ENCODE data around the gene MS4A10.
"Not testable (repeated sequence)": the region's sequence is repeated elsewhere in the genome, so short reads cannot be mapped to it uniquely, and the experiment has no call there.

Gene MS4A10

GRCh38 chr11:60788401-60789125 is 3.4 kb downstream of the MS4A10 start:
- DNase-seq, result no peak

GRCh38 chr11:60790726-60791125 is 5.6 kb downstream of the MS4A10 start:
- no peak for DNase-seq

GRCh38 chr11:60791153-60791933 is 6.2 kb downstream of the MS4A10 start:
- DNase-seq, result no peak

- no peak for DNase-seq
These were observed 7.4 kb downstream of the MS4A10 start for GRCh38 chr11:60792521-60792920.

- no peak for DNase-seq
These were observed 10.2 kb downstream of the MS4A10 start for GRCh38 chr11:60795291-60795690.

GRCh38 chr11:60797846-60798630 is 12.9 kb downstream of the MS4A10 start:
- DNase-seq, result no peak

GRCh38 chr11:60798631-60799030 is 13.5 kb downstream of the MS4A10 start:
- no peak for DNase-seq

- no peak for DNase-seq
These were observed 16.1 kb downstream of the MS4A10 start for GRCh38 chr11:60801194-60801593.

- no peak for DNase-seq
These were observed 18.3 kb downstream of the MS4A10 start for GRCh38 chr11:60803273-60803936.

GRCh38 chr11:60809249-60809648 is 24.1 kb downstream of the MS4A10 start:
- no peak for DNase-seq

- DNase-seq, result no peak
These were observed 24.6 kb downstream of the MS4A10 start for GRCh38 chr11:60809691-60810090.

- no peak for DNase-seq
These were observed 25.0 kb downstream of the MS4A10 start for GRCh38 chr11:60810151-60810550.

- DNase-seq, result no peak
These were observed 25.4 kb downstream of the MS4A10 start for GRCh38 chr11:60810569-60810968.

- DNase-seq, result no peak
These were observed 28.2 kb downstream of the MS4A10 start for GRCh38 chr11:60813324-60813723.

GRCh38 chr11:60814112-60814511 is 29.0 kb downstream of the MS4A10 start:
- DNase-seq, result no peak

GRCh38 chr11:60816590-60817157 is 31.5 kb downstream of the MS4A10 start:
- DNase-seq, result no peak

GRCh38 chr11:60818057-60818456 is 32.9 kb downstream of the MS4A10 start:
- no peak for DNase-seq

GRCh38 chr11:60821827-60822599 is 36.9 kb downstream of the MS4A10 start:
- DNase-seq, result no peak

- not testable (repeated sequence) for DNase-seq
These were observed 38.7 kb downstream of the MS4A10 start for GRCh38 chr11:60823745-60824306.

- DNase-seq, result no peak
These were observed 40.0 kb downstream of the MS4A10 start for GRCh38 chr11:60825118-60825517.

- no peak for DNase-seq
These were observed 40.7 kb downstream of the MS4A10 start for GRCh38 chr11:60825790-60826189.
